ENCODE results near the gene MBP.

DNA sequence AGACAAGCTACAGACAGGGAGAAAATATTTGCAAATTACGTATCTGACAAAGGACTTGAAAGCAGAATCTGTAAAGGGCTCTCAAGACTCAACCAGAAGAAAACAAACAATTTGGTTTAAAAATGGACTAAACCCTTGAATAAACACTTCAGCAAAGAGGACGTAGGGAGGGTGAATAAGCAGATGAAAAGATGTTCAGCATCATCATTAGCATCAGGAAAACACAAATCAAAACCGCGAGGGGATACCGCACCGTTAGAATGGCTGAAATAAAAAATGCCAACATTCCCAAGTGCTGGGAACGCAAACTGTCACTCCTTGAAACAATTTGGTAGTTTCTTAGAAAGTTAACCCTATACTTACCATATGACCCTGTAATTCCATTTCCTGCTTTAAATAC is 136.7 kb downstream of the MBP start:
- TF ChIP-seq BHLHE40 (IDR thresholded peaks at IDR 0.05; ENCODE audit: borderline replicate concordance) (no peak), FOXA1 (IDR thresholded peaks at IDR 0.05) (no peak)
